Chondrocyte (in vitro differentiated cells): ENCODE data around the gene ERG28. TPM values are rescaled to one million over a fixed set of nuclear protein-coding genes. Genes with fewer than 3 reads are reported as not detected.

Experiments used
- DNase-seq: peaks from one replicate; pipeline ENCODE4 v3.0.0; 2021; ENCODE audit warnings: mixed read lengths, low spot score
- H3K27ac Mint-ChIP-seq: one replicate; pipeline ENCODE4 v1.8.0; 2021; ENCODE audit warnings: mild to moderate bottlenecking, moderate library complexity, mixed read lengths; ENCODE audit not compliant: unreplicated experiment
- H3K27me3 Mint-ChIP-seq: 2 replicates; pipeline ENCODE4 v1.8.0; 2021; ENCODE audit warnings: low read depth, mixed read lengths
- H3K36me3 Mint-ChIP-seq: 2 replicates; pipeline ENCODE4 v1.8.0; 2021; ENCODE audit warnings: low read depth, mixed read lengths
- H3K4me1 Mint-ChIP-seq: 2 replicates; pipeline ENCODE4 v1.8.0; 2021; ENCODE audit warnings: low read depth, mild to moderate bottlenecking, mixed read lengths
- H3K4me3 Mint-ChIP-seq: one replicate; pipeline ENCODE4 v1.8.0; 2021; ENCODE audit warnings: mild to moderate bottlenecking, moderate library complexity, mixed read lengths; ENCODE audit not compliant: unreplicated experiment
- H3K9me3 Mint-ChIP-seq: 2 replicates; pipeline ENCODE4 v1.8.0; 2021; ENCODE audit warnings: low read depth, mixed read lengths
- total RNA-seq: library from RNA; stranded (reverse); gene quantifications from 3 replicates; pipeline ENCODE4 v1.2.1, GENCODE V29; 2021
- TF ChIP-seq, protein P1 (sequence below): fragments of 200-600 bp; sonication (generic); IDR thresholded peaks from 2 replicates; pipeline ENCODE4 v1.5.0; 2021; ENCODE audit warnings: antibody characterized with exemption, mild to moderate bottlenecking, moderate library complexity

ERG28 gene
- total RNA-seq, 1 donor from 2014 or later: 16.7 TPM

GRCh38 chr14:75609116-75609515 is 51.6 kb downstream of the ERG28 start:
- Mint-ChIP-seq H3K4me1 (peaks cover 23% of the 10 kb centered on the region), H3K36me3 (peaks cover 2% of the 10 kb centered on the region), H3K27ac (no peak overlapping the region), H3K9me3 (peaks cover 8% of the 10 kb centered on the region), H3K27me3 (no peaks in the 10 kb centered on the region), H3K4me3 (no peak overlapping the region)
- TF ChIP-seq, protein P1, sequence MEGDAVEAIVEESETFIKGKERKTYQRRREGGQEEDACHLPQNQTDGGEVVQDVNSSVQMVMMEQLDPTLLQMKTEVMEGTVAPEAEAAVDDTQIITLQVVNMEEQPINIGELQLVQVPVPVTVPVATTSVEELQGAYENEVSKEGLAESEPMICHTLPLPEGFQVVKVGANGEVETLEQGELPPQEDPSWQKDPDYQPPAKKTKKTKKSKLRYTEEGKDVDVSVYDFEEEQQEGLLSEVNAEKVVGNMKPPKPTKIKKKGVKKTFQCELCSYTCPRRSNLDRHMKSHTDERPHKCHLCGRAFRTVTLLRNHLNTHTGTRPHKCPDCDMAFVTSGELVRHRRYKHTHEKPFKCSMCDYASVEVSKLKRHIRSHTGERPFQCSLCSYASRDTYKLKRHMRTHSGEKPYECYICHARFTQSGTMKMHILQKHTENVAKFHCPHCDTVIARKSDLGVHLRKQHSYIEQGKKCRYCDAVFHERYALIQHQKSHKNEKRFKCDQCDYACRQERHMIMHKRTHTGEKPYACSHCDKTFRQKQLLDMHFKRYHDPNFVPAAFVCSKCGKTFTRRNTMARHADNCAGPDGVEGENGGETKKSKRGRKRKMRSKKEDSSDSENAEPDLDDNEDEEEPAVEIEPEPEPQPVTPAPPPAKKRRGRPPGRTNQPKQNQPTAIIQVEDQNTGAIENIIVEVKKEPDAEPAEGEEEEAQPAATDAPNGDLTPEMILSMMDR: no peak
- no peak for DNase-seq

DNA sequence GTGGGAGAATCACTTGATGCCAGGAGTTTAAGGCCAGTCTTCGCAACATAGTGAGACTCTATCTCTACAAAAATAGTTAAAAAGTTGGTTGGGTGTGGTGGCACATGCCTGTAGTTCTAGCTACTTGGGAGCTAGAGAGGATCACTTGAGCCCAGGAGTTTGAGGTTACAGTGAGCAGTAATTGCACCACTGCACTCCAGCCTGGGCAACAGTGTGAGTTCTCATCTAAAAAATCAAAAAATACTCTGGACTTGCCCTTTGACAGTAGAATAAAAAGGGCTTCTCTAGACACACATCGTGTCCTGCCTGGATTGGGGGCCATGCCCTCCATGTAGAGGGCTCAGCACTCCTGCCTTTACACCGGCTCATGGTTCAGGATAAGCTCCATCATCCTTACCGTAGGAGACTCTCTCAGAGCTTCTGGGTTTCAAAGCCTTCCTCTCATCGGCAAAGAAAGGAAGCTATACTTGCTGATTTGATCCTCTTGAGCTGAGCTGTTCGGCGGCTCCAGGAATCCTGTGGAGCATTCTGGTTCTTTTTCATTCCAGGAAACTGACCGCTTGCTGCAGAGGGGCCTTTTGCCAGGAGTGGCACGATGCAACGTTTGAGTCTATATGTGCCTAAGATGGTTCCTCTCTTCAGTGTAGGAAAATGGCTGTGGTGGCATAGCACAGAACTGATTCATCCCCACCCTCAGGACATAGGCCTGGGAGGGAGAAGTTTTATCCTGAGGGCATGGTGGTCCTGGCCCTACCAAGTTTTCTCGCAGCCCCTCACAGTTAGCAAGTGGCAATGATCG is 52.6 kb downstream of the ERG28 start:
- H3K4me1 Mint-ChIP-seq: peaks cover 23% of the 10 kb centered on the region

DNA sequence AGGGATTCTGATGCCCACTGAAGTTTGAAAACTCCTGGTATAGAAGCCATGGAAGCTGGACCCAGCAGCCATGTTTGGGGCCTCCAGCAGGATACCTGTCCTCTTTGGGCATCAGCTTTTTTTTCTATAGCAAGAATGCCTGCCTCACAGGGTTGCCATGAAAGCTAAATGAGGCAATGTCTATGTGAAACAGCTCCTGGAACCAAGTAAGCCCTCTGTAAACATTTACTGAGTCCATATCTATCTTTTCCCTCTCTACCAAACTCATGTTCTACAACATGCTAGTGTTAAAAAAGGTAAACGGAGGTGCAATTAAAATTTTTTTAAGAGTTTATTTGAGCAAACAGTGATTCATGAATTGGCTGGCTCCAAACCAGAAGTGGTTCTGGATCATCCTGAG is 53.6 kb downstream of the ERG28 start:
- DNase-seq: no peak
- Mint-ChIP-seq H3K27ac (no peak overlapping the region), H3K4me1 (peaks cover 23% of the 10 kb centered on the region), H3K4me3 (no peak overlapping the region), H3K36me3 (no peaks in the 10 kb centered on the region), H3K27me3 (peaks cover 4% of the 10 kb centered on the region), H3K9me3 (peaks cover 8% of the 10 kb centered on the region)
- TF ChIP-seq, protein P1: no peak

More for the DNA sequence above, 52.6 kb downstream of the ERG28 start:
- no peaks in the 10 kb centered on the region for H3K36me3 Mint-ChIP-seq
- H3K27ac Mint-ChIP-seq: no peak overlapping the region
- TF ChIP-seq, protein P1: no peak
- peaks cover 8% of the 10 kb centered on the region for H3K9me3 Mint-ChIP-seq
- no peaks in the 10 kb centered on the region for H3K27me3 Mint-ChIP-seq
- H3K4me3 Mint-ChIP-seq: no peak overlapping the region
- no peak for DNase-seq

DNA sequence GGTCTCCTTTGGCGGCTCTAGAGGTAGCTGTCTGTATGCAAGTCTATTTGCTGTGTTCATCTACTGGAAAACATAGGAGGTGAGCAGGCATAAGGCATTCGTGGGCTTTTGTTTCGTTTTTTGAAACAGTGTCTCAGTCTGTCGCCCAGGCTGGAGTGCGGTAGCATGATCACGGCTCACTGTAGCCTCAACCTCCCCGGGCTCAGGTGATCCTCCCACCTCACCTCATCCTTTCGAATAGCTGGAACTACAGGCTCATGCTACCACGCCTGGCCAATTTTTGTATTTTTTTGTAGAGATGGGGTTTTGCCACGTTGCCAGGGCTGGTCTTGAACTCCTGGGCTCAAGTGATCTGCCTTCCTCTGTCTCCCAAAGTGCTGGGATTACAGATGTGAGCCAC is 54.8 kb downstream of the ERG28 start:
- H3K27ac Mint-ChIP-seq: no peak overlapping the region
- DNase-seq: no peak
- H3K4me3 Mint-ChIP-seq: no peak overlapping the region
- no peaks in the 10 kb centered on the region for H3K36me3 Mint-ChIP-seq
- TF ChIP-seq, protein P1: no peak
- H3K27me3 Mint-ChIP-seq: peaks cover 8% of the 10 kb centered on the region
- H3K9me3 Mint-ChIP-seq: peaks cover 8% of the 10 kb centered on the region
- peaks cover 23% of the 10 kb centered on the region for H3K4me1 Mint-ChIP-seq

GRCh38 chr14:75604979-75605851 is 55.5 kb downstream of the ERG28 start:
- no peak for DNase-seq
- Mint-ChIP-seq H3K36me3 (no peaks in the 10 kb centered on the region), H3K9me3 (peaks cover 8% of the 10 kb centered on the region), H3K27ac (no peak overlapping the region), H3K4me1 (peaks cover 16% of the 10 kb centered on the region), H3K27me3 (peaks cover 9% of the 10 kb centered on the region), H3K4me3 (no peak overlapping the region)
- TF ChIP-seq, protein P1: no peak
